ENCODE measurements around the gene ZKSCAN3. TPM values are rescaled to one million over a fixed set of nuclear protein-coding genes. Genes with fewer than 3 reads are reported as not detected.

The ZKSCAN3 gene
- 3.9 and 6.1 TPM in 2 replicates for total RNA-seq

DNA sequence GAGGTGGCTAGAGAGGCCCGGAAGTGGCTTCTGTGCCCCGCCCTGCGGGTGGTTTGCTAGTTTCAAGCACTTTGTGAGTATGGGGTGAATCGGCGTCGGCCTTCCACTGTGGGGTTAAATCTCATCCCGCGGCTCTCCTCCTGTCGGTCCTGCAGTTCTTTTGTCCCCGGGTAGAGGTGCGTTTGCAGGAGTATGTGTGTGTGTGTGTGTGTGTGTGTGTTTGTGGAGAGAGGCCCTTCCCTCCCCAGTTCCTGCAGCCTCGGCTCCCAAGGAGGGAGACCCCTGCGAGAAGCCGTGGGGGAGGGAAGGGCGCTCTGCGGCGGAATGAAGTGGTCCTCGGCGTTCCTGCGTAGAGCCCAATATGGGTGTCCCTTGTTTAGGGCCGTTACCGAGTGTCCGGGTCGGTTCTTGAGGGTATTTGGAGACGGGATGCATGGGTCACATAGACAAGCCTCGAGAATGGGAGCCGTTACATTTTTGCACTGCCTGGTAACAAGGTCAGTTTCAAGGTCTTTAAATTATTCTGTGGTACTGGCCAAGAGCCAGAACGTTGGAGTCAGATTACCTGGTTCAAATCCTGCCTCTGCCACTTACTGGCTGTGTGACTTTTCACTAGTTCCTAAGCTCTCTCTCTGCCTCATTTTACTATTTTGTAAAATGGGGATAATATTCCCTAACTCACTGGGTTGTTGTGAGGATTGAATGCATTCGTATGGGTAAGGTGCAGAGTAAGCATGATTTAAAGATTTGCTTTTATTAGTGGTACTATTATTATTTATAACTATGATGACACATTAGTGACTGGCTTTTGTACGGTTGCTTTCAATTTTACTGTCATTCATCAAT, at the start of gene ZKSCAN3:
Gene ZKSCAN3, plus strand, starts transcription at position 56 of the 846 bp plus-strand sequence. CDS start 9,640 bp downstream, outside the sequence.

DNA sequence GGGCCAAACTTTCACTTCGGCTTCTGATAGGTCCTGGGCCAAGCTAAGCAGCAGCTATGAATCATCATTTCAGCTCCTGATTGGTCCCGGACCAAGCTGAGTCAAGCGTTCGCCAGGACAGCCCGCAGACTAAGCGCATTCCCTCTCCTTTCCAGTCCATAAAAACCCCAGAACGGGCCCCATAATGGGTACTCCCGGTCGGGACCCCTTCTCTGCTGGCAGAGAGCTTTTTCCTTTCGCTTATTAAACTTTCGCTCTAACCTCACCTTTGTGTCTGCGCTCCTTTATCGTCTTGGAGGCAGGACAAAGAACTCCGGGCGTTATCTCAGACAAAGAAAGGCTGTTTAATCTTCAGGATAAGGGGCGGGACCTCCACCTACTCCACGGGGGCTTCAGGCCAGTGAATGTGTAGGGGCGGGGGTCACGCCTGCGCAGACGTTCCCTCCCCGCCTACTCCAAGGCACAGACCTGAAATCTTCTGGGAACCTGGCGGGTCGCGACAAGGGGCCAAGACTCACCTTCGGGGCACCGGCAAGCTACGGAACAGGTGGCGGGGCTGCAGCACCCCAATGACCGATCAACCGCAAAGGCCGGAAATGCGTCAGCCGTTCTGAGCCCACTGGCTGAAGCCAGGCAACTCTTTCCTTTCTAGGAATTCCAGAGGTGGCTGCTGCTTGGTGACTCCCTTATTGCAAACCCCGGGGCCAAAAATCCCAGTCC, 14.0 kb upstream of the ZKSCAN3 start, which contains the start of gene ZSCAN31:
Gene ZSCAN31, minus strand, starts transcription at position 585 of the 720 bp plus-strand sequence. CDS start 6,465 bp downstream, outside the sequence.

DNA sequence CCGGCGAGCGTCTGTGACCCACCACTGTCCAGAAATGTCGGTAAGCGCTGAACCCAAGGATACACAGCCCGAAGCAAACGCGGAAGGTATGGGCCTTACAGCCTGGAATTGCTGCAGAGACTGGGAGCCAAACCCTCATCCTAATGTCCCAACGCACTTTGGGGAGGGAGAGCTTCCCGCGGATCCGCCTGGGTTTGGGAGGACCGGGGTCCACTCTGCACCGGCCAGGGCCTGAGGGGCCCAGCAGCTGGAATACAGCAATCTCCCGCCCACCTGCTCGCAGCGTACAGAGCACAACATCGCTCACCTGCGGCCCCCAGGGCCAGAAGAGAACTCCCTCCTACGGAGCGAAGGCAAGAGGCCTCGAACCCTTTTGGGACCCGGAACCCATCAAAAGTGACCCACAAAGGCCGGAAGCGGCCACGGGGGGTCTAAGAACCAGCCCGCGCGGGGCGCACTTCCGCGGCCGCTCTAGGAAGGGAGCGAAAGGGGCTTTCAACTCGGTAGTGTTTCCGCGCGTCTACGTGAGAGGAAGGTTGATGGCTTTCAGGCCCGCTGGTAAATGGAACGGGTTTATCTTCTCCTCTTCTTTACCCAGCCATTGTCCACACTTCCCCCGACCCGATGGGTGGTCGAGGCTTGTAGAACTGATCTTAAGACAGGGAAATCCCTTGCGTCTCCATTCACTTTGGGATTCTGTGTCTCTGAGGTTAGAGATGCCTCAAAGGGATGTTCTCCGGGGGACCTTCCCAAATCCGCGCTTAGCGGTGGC, 49.8 kb downstream of the ZKSCAN3 start, which contains the start of gene ZSCAN12:
Gene ZSCAN12, minus strand, starts transcription at position 398 of the 772 bp plus-strand sequence. CDS start 1,342 bp downstream, outside the sequence.

Other genes with a start within 250 kb of the ZKSCAN3 start
- gene ZSCAN16, start 225.3 kb upstream of the ZKSCAN3 start, total RNA-seq: 11.8 and 12.1 TPM in 2 replicates
- 8.5 and 16.3 TPM in 2 replicates for gene ZKSCAN8, start 208.1 kb upstream of the ZKSCAN3 start, total RNA-seq
- gene ZSCAN9, start 124.7 kb upstream of the ZKSCAN3 start, total RNA-seq: 10.7 and 14.7 TPM in 2 replicates
- gene ZKSCAN4, start 97.7 kb upstream of the ZKSCAN3 start, total RNA-seq: 5.2 and 5.7 TPM in 2 replicates
- gene NKAPL, start 90.7 kb upstream of the ZKSCAN3 start, total RNA-seq: 0.27 and 0.85 TPM in 2 replicates
- 9.8 and 13.5 TPM in 2 replicates for gene ZSCAN26, start 82.8 kb upstream of the ZKSCAN3 start, total RNA-seq
- 5.9 and 7.1 TPM in 2 replicates for gene PGBD1, start 68.4 kb upstream of the ZKSCAN3 start, total RNA-seq
- gene ZSCAN31, start 13.8 kb upstream of the ZKSCAN3 start, total RNA-seq: 13.4 and 17.3 TPM in 2 replicates
- 2.7 and 6.3 TPM in 2 replicates for gene ZSCAN12, start 49.8 kb downstream of the ZKSCAN3 start, total RNA-seq
- 0.18 and 1.9 TPM in 2 replicates for gene ZSCAN23, start 93.5 kb downstream of the ZKSCAN3 start, total RNA-seq
- gene GPX6, start 165.8 kb downstream of the ZKSCAN3 start, total RNA-seq: not detected in 2 replicates
- not detected in 2 replicates for gene GPX5, start 175.9 kb downstream of the ZKSCAN3 start, total RNA-seq

Measured in endothelial cell of coronary artery (primary cell).